ENCODE results near the gene HLA-DRB1.
"Not testable (repeated sequence)": the region's sequence is repeated elsewhere in the genome, so short reads cannot be mapped to it uniquely, and the experiment has no call there.

Gene HLA-DRB1

DNA sequence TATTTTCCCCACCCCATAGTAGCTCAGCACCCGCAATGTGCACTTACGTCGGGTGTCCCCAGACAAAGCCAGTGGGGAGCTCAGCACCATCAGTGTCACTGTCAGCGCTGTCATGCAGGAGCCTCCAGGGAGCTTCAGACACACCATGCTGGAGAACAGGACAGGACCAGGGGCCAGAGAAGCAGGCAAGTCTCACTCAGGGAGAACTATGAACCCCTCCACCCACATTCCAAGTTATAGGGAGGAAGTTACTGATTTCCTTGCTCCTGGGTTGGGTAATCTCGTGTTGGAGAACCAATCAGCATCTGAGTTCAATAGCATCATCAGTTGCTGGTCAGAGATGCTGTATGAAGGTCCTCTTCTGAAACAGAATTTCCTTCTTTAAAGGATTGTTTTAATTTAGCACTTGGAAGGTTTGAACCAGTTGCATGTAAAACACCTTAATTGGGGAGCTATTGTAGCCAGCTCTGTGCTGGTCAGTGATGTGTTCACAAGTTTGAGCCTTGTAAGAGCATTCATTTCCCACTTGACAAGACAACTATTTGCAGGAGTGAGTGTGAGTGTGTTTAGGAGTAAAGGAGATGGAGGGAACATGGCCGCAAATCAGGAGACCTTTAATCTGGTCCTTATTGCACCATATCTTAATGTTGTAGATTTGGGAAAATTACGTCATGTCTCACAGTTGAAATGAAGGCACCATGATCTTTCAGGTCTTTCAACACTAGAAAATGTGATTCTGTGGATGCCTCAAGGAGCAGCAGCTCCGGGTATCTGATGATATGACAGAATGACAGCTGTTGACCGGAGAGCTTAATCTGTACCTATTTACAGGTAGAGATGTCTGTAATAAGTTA, at the start of gene HLA-DRB1:
Gene HLA-DRB1 (minus strand): TSS at position 253 of the 854 bp plus-strand sequence. CDS start 106 bp downstream, at position 147.
- DNase-seq (ENCODE audit: low read depth in 2 of 2): no peak

DNA sequence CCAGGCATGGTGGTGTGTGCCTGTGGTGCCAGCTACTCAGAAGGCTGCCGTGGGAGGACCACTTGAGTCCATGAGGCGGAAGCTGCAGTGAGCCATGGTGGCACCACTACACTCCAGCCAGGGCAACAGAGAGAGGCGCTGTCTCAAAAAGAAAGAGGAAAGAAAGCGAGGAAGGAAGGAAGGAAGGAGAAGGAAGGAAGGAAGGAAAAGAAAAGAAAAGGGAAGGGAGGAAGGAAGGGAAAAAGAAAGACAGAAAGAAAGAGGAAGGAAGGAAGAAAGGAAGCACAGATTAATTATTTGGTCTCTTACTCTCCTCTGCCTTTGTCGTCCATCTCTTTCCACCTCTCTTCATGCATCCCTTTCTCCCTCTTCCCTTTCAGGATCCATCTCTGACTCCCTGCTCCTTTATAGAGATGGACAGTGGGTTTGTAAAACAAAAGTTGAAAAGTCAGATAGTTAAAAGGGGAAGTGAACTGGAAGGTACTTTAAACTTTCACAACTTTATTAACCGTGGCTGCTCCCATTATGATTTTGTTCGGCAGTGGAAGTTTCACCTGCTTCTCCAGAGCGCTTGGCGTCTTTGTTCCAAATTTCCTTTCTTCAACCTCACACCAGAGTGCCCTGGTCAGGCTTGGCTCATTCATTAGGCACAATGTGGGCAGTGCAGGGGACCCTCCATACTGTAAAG, 49.0 kb upstream of the HLA-DRB1 start:
- no peak for DNase-seq (ENCODE audit: low read depth in 2 of 2)

DNA sequence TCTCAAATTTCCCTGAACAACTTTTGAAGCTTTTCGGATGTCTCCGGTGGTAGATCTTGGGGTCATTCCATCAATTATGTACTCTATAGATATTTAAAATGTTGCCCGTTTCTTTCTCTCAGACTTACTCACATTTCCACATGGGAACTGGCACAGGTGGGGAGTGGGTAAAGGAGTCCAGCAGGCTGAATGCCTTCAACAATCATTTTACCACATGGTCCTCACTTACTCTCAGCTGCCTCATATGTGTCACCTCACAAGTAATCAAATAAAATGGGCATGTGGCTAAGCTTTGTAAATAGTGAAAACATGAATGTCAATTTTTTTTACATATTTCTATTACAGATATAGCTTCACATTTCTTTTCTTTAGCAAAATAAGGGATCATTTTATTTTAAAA, 48.2 kb upstream of the HLA-DRB1 start:
- DNase-seq (ENCODE audit: low read depth in 2 of 2): no peak

DNA sequence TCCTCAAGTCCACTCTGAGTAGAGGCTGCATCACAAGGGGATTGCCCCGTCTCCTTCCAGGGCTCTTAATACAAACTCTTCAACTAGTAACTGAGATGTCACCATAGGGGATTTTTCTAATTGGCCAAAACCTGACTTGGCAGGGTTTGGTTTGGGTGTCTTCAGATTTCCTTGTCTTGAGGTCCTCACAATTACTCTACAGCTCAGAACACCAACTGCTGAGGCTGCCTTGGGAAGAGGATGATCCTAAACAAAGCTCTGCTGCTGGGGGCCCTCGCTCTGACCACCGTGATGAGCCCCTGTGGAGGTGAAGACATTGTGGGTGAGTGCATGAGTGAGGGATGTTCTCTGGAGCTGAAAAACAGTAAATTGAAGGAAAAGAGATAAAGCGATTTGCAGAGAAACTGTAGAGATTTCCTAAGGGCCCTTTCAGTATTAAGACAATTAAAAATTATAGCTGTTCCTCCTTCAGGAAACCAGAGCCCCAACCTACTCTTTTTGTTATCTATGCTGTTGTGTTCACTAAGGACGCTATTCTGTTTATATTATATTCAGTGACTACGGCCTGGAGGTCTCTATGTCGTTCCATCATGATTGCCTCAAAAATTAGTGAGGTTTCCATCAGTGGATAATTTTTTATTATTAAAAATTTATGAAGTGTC, 47.7 kb upstream of the HLA-DRB1 start, which contains the start of gene HLA-DQA1:
Gene HLA-DQA1 (plus strand): TSS at position 188 of the 662 bp plus-strand sequence. CDS start 53 bp downstream, at position 241.
- DNase-seq (ENCODE audit: low read depth in 2 of 2): no peak

DNA sequence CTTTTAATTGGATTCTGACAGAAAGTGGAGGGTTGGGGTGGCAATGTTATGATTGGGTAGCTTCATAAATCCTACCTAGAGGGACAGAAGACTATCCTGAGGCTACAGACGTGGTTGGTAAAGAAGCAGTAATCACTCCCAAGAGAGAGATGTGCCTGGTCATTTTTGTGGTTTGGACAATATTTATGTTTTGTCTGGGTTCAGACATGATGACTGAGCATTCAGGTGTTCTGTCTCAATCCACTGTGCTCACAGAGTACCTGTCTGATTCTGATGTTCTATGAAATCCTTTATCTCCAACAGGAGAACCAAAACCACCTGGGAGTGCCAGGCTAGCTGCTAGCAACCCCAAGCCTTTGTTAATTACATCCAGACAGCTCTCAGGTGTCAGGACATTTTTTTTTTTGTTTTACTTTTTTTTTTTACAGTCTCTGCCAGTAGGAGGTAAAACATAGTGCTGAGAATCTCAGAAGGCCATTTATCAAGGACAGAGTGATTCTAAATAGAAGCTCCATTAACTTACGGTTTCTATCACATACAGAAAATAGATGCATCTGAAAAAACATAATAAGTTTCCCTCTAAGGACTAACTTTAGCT, 46.0 kb upstream of the HLA-DRB1 start:
- no peak for DNase-seq (ENCODE audit: low read depth in 2 of 2)

DNA sequence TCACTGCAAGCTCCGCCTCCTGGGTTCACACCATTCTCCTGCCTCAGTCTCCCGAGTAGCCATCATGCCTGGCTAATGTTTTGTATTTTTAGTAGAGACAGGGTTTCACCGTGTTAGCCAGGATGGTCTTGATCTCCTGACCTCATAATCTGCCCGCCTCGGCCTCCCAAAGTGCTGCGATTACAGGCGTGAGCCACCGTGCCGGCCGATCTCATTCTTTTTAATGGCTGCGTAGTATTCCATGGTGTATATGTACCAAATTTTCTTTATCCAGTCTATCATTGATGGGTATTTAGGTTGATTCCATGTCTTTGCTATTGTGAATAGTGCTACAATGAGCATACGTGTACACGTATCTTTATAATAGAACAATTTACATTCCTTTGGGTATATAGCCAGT, 40.1 kb upstream of the HLA-DRB1 start:
- not testable (repeated sequence) for DNase-seq (ENCODE audit: low read depth in 2 of 2)

DNA sequence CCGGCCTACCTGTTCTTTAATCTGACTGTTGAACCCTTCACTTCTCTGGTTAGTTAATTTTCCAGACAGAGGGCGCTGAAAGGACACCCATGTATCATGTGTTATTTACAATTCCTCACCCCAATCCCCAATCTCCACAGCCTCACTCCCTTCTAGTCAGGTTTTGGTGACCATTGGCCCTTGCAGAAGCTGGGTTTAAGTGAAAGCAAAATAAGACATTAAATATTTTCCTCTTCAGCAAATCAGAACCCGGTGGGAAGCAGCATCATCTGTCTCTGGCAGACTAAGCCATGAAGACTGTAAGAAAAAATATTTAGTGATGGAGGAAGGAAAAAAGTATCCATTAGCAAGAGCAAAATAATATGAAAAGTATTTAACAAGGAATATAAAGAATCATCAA, 38.2 kb upstream of the HLA-DRB1 start:
- DNase-seq (ENCODE audit: low read depth in 2 of 2): no peak

DNA sequence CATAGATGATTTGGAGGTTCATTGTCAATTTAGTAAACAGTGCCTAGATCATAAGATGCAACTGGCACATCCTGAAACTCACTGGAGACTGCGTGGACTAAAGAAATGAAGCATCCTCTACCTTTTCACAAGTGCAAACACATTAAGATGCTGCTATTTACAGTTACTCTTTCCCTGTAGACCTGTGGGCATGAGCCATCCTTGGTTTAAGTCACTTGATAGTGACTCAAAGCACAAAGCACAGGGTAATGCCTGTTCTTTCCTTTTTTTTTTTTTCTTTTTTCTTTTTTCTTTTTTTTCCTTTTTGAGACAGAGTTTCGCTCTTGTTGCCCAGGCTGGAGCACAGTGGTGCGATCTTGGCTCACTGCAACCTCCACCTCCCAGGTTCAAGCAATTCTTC, 37.6 kb upstream of the HLA-DRB1 start:
- DNase-seq (ENCODE audit: low read depth in 2 of 2): no peak

DNA sequence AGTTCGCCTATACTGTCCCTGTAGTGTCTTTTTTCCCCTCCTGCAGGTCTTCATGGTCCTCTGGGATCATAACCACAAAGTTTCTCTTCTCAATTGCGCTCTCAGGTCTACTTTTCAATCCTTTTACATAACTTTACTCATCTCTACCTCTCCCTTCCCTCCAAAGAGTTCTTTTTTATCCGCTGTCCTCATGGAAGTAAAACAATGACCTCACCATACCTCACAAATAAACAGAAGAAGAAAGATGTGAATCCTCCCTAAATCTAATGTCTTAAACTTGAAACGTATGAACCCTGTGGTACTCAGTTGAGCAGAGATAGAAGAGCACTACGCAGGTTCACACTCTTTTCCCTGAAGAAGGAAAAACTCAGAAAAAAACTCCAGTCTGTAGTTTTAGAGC, 35.5 kb upstream of the HLA-DRB1 start:
- DNase-seq (ENCODE audit: low read depth in 2 of 2): no peak

DNA sequence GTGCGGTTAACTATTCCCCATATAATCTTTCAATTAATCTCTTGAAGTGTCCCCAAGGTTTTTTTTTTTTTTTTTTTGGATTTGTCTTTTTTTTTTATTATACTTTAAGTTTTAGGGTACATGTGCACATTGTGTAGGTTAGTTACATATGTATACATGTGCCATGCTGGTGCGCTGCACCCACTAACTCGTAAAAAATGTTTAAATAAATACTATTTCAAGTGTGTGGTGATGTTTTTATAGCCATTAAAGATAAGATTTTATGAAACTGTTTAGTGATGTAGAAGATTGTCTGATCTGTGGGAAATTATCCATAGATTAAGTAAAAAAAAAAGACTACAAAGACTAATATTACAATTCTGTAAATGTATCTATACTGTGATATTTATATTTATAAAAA, 34.9 kb upstream of the HLA-DRB1 start:
- no peak for DNase-seq (ENCODE audit: low read depth in 2 of 2)

DNA sequence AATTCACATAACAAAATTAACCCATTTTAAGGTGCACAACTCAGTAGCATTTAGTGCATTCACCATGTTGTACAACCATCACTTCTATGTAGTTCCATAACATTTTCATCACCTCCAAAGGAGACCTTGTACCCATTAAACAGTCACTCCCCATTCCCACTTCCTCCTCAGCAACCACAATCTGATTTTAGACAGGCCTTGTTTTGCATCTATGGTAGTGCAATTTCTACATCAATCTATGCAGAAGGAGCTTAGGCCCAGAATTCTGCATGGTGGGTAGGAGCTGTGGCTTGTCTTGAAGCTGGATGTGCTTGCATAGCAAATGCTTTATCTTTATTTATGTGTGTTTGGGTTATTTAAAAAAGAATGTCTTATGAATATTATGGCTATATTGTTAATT, 34.0 kb upstream of the HLA-DRB1 start:
- DNase-seq (ENCODE audit: low read depth in 2 of 2): no peak

DNA sequence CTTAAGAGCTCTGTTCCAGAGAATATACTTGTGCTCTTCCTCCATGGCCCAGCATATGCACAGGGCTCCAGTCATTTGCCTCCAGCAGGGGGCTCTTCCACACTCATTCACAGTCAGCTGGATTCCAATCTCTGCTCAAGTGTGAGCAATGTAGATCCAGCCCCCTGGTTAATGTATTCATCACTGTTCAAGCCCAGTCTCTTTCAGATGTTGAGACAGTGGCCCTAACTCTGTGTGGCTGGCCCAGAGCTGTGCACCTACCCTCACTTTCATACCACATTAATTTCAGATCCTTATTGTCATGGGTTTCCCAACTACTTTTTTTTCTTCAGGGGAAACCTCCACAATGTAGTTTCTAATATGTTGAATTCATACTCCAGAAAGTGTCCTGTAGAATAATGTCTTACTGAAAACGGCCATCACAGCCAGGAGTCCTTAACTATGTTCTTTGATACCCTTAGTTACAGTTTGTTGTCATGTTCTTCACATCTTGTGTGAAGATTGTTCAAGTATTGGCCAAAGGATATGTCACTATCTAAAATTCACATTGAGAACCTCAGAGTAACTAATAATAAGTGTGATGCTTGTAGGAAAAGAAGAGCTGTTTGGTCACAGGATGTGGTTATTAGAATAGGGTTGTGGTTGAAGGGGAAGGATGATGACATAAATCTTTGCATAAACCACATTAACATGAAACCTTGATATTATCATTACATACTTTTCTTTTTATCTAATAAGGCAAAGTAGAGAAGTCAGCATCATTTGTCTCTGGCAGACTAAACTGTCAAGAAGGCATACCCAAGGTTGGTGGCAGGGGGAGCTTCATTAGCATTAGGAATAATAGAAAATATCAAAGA, 33.1 kb upstream of the HLA-DRB1 start:
- DNase-seq (ENCODE audit: low read depth in 2 of 2): no peak

DNA sequence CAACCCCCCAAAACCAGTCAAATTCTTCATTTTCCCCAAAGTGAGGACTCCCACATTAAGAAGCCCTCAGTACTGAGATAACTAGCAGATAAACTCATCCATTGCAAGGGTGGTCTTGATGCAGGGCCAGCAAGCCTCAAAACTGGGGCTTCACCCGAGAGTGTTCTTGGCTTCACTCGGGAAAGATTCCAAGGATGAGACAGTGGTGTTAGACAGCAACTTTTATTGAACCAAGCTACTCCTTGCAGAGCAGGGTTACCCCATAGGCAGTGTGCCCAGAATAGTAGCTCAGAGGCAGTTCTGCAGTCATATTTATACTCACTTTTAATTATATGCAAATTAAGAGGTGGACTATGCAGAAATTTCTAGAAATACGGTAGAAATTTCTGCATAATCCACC, 31.7 kb upstream of the HLA-DRB1 start:
- DNase-seq (ENCODE audit: low read depth in 2 of 2): no peak

DNA sequence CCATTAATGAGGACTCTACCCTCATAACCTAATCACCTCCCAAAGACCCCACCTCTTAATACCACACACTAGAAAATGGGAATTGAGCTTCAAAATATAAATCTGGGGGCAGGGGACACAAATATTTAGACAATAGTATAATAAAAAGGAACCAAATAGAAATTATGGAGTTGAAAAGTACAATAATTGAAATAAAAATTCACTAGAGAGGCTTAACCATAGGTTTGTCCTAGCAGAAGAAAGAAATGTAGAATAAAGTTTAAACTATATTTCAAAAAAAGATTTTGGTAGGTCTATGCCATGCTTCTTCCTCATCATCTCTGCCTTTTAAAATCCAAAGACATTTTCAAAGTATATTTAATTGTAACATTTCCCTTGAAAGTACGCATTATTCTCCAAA, 28.1 kb upstream of the HLA-DRB1 start:
- no peak for DNase-seq (ENCODE audit: low read depth in 2 of 2)

DNA sequence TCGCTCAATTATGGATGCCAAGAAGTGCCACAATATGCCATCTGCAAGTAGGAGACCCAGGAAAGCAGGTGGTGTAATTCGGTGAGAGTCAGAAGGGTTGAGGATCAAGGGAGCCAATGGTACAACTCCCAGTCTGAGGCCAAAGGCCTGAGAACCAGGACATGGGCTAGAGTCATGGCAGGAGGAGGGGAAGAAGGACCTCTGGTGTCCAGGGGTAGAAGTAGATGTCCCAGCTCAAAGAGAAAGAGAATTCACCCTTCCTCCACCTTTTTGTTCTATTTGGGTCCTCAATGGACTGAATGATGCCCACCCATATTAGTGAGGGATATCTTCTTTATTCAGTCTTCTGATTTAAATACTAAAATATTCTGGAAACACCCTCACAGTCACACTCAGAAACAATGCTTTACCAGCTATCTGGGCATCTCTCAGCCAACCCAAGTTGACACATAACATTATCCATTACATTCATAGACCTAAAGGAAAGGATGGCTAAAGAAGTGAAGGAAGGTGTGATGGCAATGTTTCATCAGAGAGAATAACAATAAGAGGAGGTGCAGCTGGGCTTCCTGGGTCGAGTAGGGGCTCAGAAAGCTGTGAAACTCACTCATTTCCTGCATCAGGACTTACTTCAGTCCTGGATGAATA, 26.4 kb upstream of the HLA-DRB1 start:
- DNase-seq (ENCODE audit: low read depth in 2 of 2): no peak

DNA sequence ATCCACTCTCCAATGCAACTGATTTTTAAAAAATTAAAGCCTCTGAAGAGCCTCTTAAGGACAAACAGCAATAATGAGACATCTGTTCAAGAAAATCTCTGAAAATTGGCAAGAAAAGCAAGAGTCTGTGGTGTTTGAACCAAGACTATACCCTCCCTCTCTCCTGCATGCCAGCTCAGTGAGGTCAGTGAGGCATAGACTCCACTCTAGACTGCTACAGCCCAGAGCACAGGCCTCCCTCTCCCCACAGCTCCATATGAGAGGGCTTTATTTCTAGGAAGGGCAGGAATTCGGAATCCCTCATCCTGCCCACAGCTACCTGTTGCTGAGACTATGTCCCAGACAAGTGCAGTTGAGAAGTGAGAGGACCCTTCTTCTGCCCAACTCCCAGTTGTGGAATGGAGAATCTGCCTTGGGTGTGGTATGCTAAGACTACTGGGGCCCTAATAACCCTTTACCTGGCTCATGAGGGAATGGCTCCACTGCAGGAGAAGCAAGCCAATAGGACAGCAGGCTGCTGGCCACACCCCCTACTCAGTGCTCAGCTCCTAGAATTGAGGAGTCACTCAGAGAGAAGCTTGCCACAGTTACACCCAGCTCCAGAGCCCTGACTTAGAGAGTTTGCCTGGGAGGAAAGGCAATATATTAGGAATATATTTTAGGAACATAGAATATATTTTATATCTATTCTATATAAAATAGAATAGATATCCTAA, 24.9 kb upstream of the HLA-DRB1 start:
- no peak for DNase-seq (ENCODE audit: low read depth in 2 of 2)

DNA sequence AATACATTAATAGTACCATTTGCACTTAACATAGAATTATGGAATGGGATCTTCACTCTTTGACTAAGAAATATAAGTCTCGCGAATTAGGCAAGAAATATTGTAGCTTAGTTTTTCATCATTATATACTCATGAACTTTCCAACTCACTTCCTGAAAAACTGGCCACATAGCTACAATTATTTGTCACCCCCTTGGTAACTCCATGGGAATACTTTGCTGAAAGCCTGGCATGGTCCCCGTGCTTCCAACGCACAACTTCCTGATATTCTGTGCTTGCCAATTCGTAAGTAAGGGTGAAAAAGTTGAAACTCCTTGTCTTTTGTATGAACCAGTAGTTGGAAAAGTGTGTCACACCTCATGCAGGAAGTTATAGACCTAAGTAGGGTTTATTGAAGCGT, 23.8 kb upstream of the HLA-DRB1 start:
- DNase-seq (ENCODE audit: low read depth in 2 of 2): no peak

DNA sequence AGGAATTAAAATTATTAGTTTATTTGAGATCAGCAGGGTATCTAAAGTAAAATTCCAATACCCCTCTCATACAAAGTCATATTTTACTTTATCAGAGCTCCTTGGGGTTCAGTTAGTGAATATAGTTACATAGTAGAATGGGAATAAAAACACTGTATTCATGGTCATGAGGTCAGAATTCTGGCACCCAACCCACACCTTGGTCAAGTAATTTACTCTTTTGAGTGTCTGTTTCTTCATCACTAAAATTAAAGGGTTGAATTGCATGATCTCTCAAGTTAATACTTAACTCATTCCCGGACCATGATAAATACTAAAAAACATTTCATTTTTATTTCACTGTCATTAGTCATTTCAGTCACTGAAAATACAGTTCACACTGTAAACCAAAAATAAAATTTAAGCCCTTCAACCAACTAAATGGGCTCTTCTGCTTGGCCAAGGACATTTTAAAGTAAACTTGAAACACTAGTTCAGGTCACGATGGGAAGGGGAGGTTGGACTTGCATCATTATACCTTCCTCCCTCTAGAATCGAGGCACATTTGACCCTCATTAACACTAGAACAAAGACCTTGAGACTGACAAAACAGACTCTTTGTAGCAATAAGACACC, 21.1 kb upstream of the HLA-DRB1 start:
- DNase-seq (ENCODE audit: low read depth in 2 of 2): no peak

Measured in fibroblast of skin of left biceps (primary cell).